NCI-H82 (cell line): ENCODE measurements around the gene LGALS3BP.

Source experiments
- DNase-seq: peaks from one replicate; lab custom pipeline; 2025; lab: John Stamatoyannopoulos, UW

Gene LGALS3BP

DNA sequence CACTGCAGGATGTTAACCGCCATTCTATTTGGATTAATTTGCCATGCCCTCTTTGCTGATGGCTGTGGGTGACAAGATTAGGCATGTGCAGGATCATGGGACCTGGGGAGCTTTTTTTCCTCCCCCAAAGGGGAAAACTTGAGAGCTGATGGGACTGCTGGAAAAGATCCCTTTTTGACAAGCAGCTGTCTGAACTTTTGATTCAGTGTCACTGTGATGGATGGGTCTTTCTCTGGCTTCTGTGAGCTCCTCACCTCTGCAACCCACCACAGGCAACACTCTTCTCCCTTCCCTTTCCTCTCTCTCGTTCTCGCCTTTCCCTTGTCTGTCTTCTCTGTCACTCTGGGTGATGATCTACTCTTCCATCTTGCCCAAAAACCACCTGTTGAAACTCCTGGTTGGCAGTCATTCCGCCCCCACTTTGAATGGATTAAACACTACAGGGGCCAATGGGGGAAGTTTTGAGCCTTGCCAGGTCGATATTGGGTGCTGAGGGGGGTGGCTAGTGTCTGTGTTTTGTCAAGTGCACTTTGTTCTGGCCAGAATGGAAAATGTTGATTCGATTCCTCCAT lies 32.9 kb upstream of the LGALS3BP start:
- DNase-seq, result no peak

DNA sequence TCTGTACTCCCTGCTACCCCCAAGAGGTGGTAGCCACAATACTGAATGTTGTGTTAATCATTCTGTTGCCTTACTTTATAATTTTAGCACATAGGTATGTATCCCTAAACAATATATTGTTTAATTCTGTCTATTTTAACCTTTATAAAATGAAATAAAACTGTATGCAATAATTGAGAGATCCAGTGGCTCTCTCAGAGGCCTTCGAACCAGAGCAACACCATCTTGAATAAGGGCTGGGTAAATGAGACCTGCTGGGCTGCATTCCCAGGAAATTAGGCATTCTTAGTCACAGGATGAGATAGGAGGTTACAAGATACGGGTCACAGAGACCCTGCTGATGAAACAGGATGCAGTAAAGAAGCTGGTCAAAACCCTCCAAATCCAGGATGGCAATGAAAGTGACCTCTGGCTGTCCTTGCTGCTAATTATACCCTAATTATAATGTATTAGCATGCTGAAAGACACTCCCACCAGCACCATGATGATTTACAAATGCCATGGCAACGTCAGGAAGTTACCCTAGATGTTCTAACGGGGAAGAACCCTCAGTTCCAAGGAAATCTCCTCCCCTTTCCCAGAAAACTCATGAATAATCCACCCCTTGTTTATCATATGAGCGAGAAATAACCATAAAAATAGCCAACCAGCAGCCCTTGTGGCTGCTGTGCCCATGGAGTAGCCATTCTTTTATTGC lies 31.9 kb upstream of the LGALS3BP start:
- no peak for DNase-seq

DNA sequence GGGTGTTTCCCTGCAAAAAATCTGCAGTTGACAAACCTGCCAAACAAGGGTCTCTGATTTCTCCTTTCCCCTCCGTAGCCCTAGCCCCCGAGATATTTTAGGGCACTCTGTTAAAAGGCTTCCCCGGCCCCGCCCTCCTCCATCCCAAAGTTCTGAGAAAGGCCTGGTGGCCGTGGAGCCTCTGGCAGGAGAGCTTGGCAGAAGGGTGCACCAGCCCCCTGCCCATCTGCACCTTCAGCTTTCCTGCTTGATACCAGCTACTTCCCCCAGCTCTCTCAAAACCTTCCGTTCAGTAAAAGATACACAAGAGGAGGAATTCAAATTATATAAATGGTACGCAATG lies 30.6 kb upstream of the LGALS3BP start:
- no peak for DNase-seq

DNA sequence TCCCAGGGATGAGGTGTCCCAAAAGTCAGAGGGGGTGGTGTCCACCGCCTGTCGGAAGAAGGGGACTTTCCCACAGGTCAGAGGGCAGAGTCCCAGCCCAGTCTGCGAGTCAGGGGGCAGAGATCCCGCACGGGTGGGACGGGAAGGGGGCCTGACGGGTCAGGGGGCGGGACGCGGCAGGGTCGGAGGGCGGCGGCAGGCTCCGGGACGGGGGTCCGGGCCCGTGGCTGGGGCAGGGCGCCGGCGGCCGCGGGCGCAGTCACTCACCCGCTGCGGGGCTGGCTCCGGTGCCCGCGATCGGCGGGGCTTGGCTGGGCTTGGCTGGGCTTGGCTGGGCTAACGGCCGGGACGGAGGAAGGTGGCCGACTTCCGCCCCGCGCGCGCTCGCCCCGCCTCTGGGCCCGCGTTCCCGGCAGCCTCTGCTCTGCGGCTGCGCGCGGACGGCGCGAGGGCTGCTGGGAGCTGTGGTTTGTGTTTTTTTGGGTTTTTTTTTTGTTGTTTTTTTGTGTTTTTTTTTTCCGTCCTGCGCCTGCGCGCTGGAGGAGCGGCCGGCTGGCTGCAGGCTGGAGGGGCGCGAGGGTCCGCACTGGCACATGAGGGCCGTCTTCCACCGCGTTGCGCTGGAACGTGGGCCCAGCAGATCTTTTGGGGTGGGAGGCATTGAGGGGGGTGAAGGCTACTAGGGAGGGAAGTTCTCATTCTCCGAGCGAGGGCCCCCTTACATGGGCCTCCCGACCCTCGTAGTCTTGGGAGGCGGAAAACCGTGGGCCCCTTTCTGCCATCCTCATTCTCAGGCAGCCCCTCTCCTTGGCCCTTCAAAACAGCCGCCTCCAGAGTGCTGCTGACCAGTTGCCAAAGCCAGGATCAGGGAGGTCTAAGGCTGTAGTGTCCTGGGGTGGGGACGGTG lies 29.9 kb upstream of the LGALS3BP start, which contains the start of gene CANT1:
TSS of gene CANT1 (minus strand) at position 368 of the 907 bp plus-strand sequence. CDS start 12,142 bp downstream, outside the sequence.
- peak; percentile 74 for DNase-seq

DNA sequence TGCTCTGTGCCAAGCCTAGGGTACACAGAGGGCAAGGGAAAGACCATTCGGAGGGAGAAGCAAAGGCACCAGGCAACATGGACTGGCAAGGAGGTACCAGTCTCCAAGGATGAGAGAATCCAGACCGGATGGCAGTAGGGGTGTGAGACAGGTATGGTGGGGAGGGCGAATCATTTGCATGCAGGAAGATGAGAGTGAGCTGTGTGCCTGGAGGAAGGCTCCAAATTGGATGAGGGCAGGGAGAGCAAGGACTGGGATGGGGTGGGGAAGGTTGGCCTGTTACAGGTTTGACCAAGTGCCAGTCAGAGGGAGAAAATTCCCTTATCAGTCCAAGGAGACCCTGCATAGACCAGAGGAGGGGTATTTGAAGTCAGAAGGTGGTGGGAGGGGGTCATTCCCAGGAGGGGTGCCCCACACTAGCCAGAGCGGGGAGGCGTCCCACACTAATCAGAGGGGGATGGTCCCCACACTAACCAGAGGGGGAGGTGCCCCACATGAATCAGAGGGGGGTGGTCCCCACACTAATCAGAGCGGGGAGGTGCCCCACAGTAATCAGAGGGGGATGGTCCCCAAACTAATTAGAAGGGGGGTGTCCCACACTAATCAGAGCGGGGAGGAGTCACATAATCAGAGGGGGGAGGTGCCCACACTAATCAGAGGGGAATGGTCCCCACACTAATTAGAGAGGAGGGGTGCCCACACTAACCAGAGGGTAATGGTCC lies 29.1 kb upstream of the LGALS3BP start:
- DNase-seq, result no peak

DNA sequence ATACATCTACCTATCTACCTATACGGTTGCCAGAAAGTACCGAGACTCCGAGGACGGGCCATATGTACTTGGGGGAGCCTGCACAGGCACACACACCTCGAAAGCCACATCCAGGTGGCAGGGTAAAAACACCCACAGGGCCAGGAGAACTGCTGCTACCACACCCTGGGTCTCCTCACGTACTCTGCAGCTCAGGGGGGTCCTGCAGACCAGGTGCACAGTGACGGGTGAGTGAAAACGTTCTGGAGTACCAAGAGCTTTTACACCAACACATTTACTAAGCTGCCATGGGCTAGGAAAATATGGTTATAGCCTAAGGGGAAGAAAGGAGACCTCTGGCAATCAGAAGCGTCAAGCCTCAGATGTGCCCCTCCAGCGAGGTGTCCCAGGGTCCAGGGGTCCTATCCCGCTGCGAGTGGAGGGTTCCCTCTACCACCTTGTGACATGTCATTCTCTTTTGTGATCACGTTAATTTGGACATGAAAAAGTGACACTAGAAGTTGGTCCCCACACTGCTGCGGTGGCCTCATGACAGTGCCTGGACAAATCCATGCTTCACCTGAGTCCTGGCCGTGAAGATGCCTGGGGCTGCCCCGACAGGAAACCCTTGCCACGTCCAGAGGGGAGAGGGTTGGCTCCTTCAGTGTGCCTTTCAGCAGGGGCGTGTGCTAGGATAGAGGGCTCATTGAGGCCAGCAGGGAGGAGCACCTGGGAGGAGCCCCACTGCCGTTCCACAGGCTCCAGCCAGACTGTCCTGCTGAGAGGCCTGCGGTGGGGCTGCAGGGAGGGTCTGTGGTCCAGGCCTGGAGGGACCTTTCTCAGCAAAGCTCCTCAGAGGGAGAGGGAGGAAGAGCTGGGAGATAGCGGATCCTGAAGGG lies 28.0 kb upstream of the LGALS3BP start:
- no peak for DNase-seq

DNA sequence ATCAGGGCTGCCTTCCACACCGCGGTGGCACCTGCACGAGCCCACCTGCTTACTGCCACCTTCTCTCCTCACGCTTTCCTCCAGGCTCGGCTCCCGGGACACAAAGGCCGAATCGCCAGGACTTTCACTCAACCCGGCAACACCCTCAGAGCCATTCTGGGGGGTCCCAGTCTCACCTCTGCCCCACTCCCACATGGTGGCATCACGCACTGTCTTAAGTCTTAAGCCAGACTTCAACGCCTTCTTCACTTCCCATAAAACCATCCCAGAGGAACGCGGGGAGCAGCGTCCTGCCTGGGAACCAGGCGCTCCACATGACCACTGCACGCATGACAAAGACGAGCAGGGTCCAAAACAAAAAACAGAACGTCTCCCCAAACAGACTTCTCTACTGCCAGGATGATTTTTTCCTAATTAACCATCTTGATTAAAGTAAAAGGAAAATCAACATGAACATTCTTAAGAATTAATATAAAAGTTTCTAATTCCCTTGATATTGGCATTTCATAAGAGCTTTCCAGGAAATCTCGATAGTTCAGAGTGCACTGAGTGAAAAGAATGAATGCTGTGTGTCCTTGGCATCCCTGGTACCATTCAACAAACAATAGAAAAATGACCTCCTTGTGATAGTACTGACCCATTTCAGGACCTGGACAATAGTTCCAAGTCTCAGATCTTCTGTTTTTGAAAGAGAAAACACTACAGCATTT lies 27.2 kb upstream of the LGALS3BP start:
- no peak for DNase-seq

DNA sequence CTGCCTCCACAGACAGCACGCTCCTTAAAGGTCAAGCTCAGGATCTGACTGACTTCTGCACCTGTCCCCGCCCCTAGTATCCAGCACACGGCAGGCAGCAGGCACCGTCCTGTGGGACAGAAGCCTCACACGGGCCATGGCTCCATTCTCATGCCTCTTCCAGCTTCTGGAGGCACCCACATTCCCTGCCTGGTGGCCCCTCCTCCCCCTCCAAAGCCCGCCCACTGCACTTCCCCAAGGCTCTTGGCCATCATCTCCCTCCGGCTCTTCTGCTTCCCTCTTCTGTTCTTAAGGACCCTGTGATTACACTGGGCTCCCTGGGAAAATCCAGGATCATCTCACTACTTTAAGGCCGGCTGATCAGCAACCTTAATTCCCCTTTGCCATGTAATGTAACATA lies 26.3 kb upstream of the LGALS3BP start:
- DNase-seq, result peak; percentile 32

DNA sequence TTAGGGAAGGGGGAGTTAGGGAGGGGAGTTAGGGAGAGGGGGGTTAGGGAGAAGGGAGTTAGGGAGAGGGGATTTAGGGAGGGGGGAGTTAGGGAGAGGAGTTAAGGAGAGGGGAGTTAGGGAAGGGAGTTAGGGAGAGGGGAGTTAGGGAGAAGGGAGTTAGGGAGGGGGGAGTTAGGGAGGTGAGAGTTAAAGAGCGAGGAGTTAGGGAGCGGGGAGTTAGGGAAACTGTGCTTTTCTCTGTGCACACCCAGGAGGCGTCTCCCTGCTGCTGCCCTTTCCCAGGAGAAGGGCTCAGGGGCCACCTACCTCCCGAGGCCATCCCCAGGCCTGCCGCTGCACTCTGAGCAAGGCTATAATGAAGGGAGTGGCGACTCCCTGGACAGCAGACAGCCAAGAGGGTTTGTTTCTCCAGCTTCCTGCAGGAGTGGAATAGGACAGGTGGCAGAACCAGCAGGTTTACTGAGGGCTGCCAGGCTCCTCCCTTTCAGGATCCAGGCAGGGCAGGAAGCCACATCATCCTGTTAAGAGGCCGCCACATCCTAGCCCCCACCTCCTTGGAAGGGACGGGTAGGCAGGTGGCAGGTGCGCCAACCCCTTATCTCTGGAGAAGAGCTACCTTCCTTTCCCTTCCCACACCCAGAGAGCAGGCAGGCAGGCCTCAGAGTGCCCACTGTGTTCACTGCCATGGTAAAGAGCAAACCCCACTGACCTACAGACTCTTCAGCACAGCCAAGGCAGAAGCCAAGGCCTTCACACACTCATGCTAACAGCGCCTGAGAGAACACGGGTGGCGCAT lies 25.5 kb upstream of the LGALS3BP start:
- DNase-seq, result peak; percentile 50

DNA sequence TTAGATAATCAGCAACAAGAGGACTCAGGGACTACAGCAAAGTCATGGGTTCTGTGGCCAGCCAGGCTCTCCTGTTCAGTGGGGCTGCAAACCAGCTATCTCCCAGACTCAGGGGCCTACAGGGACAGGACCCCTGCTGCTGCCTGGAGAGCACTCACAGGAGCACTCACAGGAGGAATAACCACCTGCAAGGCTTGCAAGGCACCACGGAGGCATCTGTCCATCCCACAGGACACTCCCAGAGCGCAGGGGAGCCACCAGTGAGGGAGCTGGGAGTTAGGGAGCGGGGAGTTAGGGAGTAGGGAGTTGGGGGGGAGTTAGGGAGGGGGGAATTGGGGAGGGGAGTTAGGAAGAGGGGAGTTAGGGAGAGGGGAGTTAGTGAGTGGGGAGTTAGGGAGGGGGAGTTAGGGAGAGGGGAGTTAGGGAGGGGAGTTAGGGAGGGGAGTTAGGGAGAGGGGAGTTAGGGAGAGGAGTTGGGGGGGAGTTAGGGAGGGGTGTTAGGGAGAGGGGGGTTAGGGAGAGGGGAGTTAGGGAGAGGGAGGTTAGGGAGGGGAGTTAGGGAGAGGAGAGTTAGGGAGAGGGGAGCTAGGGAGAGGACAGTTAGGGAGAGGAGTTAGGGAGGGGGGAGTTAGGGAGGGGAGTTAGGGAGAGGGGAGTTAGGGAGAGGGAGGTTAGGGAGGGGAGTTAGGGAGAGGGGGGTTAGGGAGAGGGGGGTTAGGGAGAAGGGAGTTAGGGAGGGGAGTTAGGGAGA lies 24.1 kb upstream of the LGALS3BP start:
- DNase-seq, result no peak

DNA sequence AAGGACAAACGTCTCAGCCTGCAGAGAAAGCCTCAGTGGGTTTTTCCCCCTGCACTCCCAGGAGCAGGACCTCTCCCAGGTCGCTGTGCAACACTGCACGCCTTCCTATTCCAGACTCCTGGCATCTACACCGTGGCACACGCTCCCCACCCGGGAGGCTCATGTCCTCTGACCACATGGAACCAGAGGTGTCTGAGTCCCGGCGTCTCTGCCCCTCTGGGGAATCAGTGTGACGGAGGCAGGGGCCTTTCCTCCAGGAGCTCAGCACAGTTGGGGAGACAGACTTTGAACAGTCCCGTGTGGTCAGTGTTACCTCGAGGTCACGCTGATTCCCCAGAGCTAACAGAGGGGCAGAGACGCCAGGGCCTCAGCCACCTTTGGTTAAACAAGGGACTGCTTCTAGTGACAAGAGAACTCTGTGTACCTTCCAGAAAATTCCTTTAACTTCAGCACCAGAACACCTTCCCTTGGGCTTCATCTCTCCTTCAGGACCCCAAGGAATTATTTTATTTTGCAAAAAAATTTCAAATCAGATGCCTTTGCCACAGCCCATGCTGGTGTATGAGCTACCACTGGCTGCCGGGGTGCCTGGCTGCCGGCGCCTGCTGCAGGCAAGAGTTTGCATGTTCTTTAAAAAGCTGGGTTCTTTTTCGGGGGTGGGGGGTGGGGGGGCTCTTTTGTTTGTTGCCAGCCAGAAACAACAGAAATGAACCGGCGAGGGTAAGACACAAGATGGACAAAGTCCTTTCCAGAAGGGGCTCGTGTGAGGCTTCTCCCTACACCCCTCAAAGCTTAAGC lies 23.3 kb upstream of the LGALS3BP start:
- no peak for DNase-seq

DNA sequence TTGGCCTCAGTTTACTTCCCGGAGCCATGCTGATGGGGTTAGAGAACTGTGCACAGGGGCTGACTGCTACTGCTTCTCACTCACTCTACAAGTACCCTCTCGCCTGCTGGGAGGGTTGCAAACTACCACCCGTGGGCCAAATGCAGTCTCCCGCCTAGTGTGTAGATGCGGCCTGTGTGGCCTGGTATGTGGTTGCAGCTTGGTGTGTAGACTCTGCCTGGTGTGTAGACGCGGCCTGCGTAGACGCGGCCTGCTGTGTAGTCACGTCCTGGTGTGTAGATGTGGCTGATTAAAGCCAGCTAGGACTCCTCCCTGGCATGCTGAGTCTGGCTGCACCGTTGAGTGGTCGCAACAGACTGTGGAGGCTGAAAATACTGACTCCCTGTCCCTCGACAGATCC lies 22.6 kb upstream of the LGALS3BP start:
- no peak for DNase-seq

DNA sequence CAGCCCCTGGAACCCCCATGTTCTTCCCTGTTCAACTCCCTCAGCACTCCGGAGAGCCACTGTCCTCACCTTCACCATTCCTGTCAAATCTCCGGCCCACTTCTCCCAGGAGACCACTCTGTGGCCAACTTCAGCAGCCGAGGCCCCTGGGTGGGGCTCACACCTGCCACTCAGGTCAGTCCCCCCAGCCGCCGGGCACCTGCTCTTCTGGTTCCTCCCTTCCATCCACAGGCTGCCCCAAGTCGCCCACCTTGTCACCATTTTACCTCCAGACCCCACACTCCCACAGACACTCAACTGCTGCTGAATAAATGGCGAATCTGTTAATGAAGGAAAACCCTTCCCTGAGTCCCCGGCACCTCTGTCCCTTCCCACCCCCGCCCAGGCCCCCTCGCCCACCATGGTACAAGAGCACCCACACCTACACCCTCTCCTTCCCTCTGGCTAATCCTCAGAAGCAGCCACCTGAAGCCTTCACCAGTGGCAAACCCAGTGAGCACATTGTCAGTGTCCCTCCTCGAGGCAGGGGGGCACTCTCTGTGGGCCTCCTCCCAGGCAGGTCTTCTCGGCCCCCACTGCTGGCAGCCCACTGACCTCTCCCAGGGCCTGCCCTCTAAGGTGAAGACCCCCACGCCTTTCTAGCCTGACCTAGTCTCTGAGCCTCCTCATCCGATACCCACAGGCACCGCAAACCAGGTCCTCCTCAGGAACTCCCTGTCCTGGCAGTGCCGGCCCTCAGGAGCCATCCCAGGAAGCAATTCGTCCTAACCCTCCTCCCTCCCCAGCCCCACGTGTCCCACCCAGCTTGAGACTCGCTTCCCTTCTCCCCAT lies 21.7 kb upstream of the LGALS3BP start:
- DNase-seq, result no peak

DNA sequence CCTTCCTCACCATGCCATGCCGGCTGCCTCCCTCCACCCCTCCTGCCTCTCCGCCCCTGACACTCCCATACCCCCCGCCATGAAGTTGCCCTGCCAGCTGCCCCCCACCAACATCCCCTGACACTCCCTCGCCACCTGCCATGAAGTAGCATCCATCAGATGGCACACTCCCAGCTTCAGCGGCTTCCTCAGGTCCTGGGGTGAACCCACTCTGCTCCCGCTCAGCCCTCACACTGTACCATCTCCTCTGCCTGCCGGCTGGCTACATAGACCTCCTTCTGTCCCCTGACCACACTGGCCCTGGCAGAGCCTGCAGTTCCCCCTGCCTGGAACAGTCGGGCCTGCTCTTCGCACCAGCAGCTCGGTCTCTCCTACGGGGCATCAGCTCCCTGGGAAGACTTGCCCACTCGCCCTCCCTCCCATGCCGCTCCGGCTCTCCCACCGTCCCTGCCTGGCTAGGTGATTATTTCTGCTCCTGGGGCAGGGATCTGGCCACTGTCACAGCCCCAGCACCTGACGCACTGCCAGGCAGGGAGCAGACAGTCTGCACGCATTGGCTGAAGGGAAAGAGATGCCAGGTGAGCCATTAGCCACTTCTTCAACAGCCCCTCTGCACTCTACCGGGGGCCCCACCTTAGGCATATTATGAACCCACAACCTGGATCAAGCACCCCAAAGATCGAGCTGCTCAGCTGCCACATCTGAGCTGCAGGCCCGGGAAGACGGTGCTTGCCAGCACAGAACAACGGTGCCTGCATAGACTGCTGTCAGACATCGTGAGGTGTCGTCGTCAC lies 20.9 kb upstream of the LGALS3BP start:
- no peak for DNase-seq

DNA sequence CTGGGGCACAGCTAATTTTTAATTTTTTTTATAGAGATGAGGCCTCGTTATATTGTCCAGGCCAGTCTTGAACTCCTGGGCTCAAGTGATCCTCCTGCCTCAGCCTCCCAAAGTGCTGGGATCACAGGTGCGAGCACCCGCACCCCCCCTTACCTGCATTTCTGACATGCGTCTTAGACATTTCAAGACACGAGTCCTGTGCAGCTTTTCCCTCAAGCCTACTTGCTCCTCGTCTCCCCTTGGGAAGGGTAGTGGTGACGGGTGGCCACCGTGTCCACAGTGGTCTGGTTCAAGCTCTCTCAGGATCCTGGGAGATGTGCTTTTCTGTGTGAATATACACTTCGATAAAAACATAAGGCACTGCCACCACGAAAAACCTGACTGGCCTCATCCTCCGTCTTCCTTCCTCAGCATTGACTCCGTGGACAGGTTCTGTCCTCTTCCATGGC lies 20.2 kb upstream of the LGALS3BP start:
- DNase-seq, result no peak

DNA sequence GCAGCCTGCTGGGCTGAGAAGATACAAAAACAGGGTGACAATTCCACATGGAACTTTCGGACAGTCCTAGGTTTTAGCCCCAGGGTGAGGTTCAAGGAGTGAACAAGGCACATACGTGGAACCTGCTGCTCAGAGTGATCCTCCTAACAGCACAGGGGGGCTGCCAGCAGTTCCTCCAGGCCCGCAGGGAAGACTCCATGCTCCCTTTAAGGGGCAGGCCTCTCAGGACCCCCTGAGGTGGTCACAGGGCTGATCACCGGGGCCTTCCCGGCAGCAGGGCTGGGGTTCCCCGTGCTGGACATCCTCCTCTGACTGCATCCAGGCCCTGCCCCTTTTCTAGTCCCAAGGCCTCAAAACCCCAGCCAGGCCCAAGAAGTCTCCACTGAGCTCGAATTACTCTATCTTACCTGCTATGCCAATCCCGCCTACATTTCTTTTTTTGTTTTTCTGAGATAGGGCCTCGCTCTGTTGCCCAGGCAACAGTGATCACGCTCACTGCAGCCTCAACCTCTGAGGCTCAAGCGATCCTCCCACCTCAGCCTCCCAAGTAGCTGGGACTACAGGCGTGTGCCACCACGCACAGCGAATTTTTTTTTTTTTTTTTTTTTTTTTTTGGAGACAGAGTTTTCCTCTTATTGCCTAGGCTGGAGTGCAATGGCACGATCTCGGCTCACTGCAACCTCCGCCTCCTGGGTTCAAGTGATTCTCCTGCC lies 19.5 kb upstream of the LGALS3BP start:
- DNase-seq, result no peak
